ENCODE results near the gene OTOG.

The OTOG gene

GRCh38 chr11:17634776-17635550 is 87.9 kb downstream of the OTOG start:
- DNase-seq (ENCODE audit: low spot score), result no peak

- no peak for DNase-seq (ENCODE audit: low spot score)
Observed at GRCh38 chr11:17635551-17635938, 88.5 kb downstream of the OTOG start.

GRCh38 chr11:17636721-17637120 is 89.7 kb downstream of the OTOG start:
- DNase-seq (ENCODE audit: low spot score), result no peak

GRCh38 chr11:17637901-17638300 is 90.8 kb downstream of the OTOG start:
- DNase-seq (ENCODE audit: low spot score), result no peak

- no peak for DNase-seq (ENCODE audit: low spot score)
Observed at GRCh38 chr11:17638311-17638710, 91.3 kb downstream of the OTOG start.

- DNase-seq (ENCODE audit: low spot score), result no peak
Observed at GRCh38 chr11:17639091-17639490, 92.0 kb downstream of the OTOG start.

GRCh38 chr11:17639781-17640180 is 92.7 kb downstream of the OTOG start:
- DNase-seq (ENCODE audit: low spot score), result no peak

GRCh38 chr11:17640493-17641164 is 93.6 kb downstream of the OTOG start:
- DNase-seq (ENCODE audit: low spot score), result no peak

GRCh38 chr11:17641792-17642350 is 94.8 kb downstream of the OTOG start:
- no peak for DNase-seq (ENCODE audit: low spot score)

GRCh38 chr11:17642370-17642769 is 95.3 kb downstream of the OTOG start:
- DNase-seq (ENCODE audit: low spot score), result no peak

- DNase-seq (ENCODE audit: low spot score), result no peak
Observed at GRCh38 chr11:17642980-17643379, 95.9 kb downstream of the OTOG start.

- DNase-seq (ENCODE audit: low spot score), result no peak
Observed at GRCh38 chr11:17643506-17644405, 96.7 kb downstream of the OTOG start.

GRCh38 chr11:17645190-17645970 is 98.3 kb downstream of the OTOG start:
- no peak for DNase-seq (ENCODE audit: low spot score)

GRCh38 chr11:17646451-17647145 is 99.5 kb downstream of the OTOG start:
- DNase-seq (ENCODE audit: low spot score), result no peak

GRCh38 chr11:17648528-17648927 is 101.5 kb downstream of the OTOG start:
- no peak for DNase-seq (ENCODE audit: low spot score)

GRCh38 chr11:17649261-17649660 is 102.2 kb downstream of the OTOG start:
- no peak for DNase-seq (ENCODE audit: low spot score)

- no peak for DNase-seq (ENCODE audit: low spot score)
Observed at GRCh38 chr11:17649696-17650095, 102.6 kb downstream of the OTOG start.

GRCh38 chr11:17650127-17650911 is 103.3 kb downstream of the OTOG start:
- DNase-seq (ENCODE audit: low spot score), result no peak

- no peak for DNase-seq (ENCODE audit: low spot score)
Observed at GRCh38 chr11:17651061-17651460, 104.0 kb downstream of the OTOG start.

GRCh38 chr11:17651681-17652080 is 104.6 kb downstream of the OTOG start:
- DNase-seq (ENCODE audit: low spot score), result no peak
